ENCODE data around the gene MCCC1.
A peak's percentile ranks its signal among the peaks of the same experiment; 100 is the strongest.

Gene MCCC1

GRCh38 chr3:182979103-182979673, 120.1 kb downstream of the MCCC1 start:
- no peaks in the 10 kb centered on the region for H3K9me3 ChIP-seq (replicated peaks; ENCODE audit: insufficient read depth, low read length)
- H3K4me2 ChIP-seq (ENCODE audit: low read depth, low read length): peak overlapping the region; percentile 69
- no peaks in the 10 kb centered on the region for H3K36me3 ChIP-seq (replicated peaks; ENCODE audit: insufficient read depth, low read length)
- peaks cover 8% of the 10 kb centered on the region; the same call in 1 of the 2 replicates for H4K20me1 ChIP-seq (ENCODE audit: insufficient read depth, low read length)
- H2AFZ ChIP-seq (ENCODE audit: low read length): peak overlapping the region; percentile 78
- peak overlapping the region; percentile 80 for H3K4me3 ChIP-seq (ENCODE audit: low read length)
- peak overlapping the region; percentile 73; the same call in 1 of the 2 replicates for H3K9ac ChIP-seq (ENCODE audit: low read length)
- DNase-seq: peak; percentile 46
- TF ChIP-seq EZH2phosphoT487 (IDR thresholded peaks at IDR 0.05; ENCODE audit: low read length): no peak
- no peak for TF ChIP-seq EZH2 (optimal IDR thresholded peaks at IDR 0.05; ENCODE audit: low read depth, low read length)
- TF ChIP-seq CTCF (IDR thresholded peaks at IDR 0.05; ENCODE audit: low read length): no peak
- H3K27me3 ChIP-seq (replicated peaks; ENCODE audit: insufficient read depth, low read length): no peaks in the 10 kb centered on the region
- peaks cover 57% of the 10 kb centered on the region for H3K79me2 ChIP-seq (ENCODE audit: low read length)
- peaks cover 9% of the 10 kb centered on the region for H3F3A ChIP-seq (ENCODE audit: insufficient read depth, low read length)
- H3K4me1 ChIP-seq (ENCODE audit: low read length): peaks cover 15% of the 10 kb centered on the region
- H3K27ac ChIP-seq (ENCODE audit: low read length): no peak overlapping the region
- H3K9me2 ChIP-seq (replicated peaks; ENCODE audit: insufficient read depth, low read length): no peaks in the 10 kb centered on the region

GRCh38 chr3:182978387-182978786, 120.9 kb downstream of the MCCC1 start:
- Histone ChIP-seq H3K27ac (ENCODE audit: low read length) (no peak overlapping the region), H3K4me1 (ENCODE audit: low read length) (peaks cover 15% of the 10 kb centered on the region), H3K9me3 (replicated peaks; ENCODE audit: insufficient read depth, low read length) (no peaks in the 10 kb centered on the region), H3K4me2 (ENCODE audit: low read depth, low read length) (peak overlapping the region; percentile 69; the same call in 1 of the 2 replicates), H3K4me3 (ENCODE audit: low read length) (no peak overlapping the region), H3K79me2 (ENCODE audit: low read length) (peaks cover 65% of the 10 kb centered on the region), H3K9ac (ENCODE audit: low read length) (no peak overlapping the region), H3F3A (ENCODE audit: insufficient read depth, low read length) (peaks cover 9% of the 10 kb centered on the region), H4K20me1 (ENCODE audit: insufficient read depth, low read length) (peaks cover 8% of the 10 kb centered on the region; the same call in 1 of the 2 replicates), H3K36me3 (replicated peaks; ENCODE audit: insufficient read depth, low read length) (no peaks in the 10 kb centered on the region), H2AFZ (ENCODE audit: low read length) (no peak overlapping the region), H3K27me3 (replicated peaks; ENCODE audit: insufficient read depth, low read length) (no peaks in the 10 kb centered on the region), H3K9me2 (replicated peaks; ENCODE audit: insufficient read depth, low read length) (no peaks in the 10 kb centered on the region)
- DNase-seq: no peak
- TF ChIP-seq EZH2 (optimal IDR thresholded peaks at IDR 0.05; ENCODE audit: low read depth, low read length) (no peak), CTCF (IDR thresholded peaks at IDR 0.05; ENCODE audit: low read length) (no peak), EZH2phosphoT487 (IDR thresholded peaks at IDR 0.05; ENCODE audit: low read length) (no peak)

GRCh38 chr3:182973047-182973446, 126.2 kb downstream of the MCCC1 start:
- no peaks in the 10 kb centered on the region for H3K9me2 ChIP-seq (replicated peaks; ENCODE audit: insufficient read depth, low read length)
- no peak overlapping the region for H3K4me3 ChIP-seq (ENCODE audit: low read length)
- no peaks in the 10 kb centered on the region for H3K27me3 ChIP-seq (replicated peaks; ENCODE audit: insufficient read depth, low read length)
- H3K4me1 ChIP-seq (ENCODE audit: low read length): peaks cover 5% of the 10 kb centered on the region; the same call in 1 of the 2 replicates
- no peak overlapping the region for H2AFZ ChIP-seq (ENCODE audit: low read length)
- H3K9ac ChIP-seq (ENCODE audit: low read length): no peak overlapping the region
- H3K27ac ChIP-seq (ENCODE audit: low read length): no peak overlapping the region
- TF ChIP-seq EZH2 (optimal IDR thresholded peaks at IDR 0.05; ENCODE audit: low read depth, low read length) (no peak), EZH2phosphoT487 (IDR thresholded peaks at IDR 0.05; ENCODE audit: low read length) (no peak), CTCF (IDR thresholded peaks at IDR 0.05; ENCODE audit: low read length) (no peak)
- H4K20me1 ChIP-seq (ENCODE audit: insufficient read depth, low read length): 0 out of 2 replicates have a peak, but pooled peaks cover 1% of the 10 kb centered on the region
- no peaks in the 10 kb centered on the region for H3K36me3 ChIP-seq (replicated peaks; ENCODE audit: insufficient read depth, low read length)
- no peak overlapping the region for H3K4me2 ChIP-seq (ENCODE audit: low read depth, low read length)
- no peaks in the 10 kb centered on the region for H3F3A ChIP-seq (ENCODE audit: insufficient read depth, low read length)
- no peaks in the 10 kb centered on the region for H3K9me3 ChIP-seq (replicated peaks; ENCODE audit: insufficient read depth, low read length)
- peaks cover 97% of the 10 kb centered on the region for H3K79me2 ChIP-seq (ENCODE audit: low read length)
- DNase-seq: no peak

Data from MM.1S (cell line).